WTC11 (cell line): ENCODE results near the gene SMIM20.

ENCODE experiments used
- CTCF ChIP-seq: fragments of 200-600 bp; IDR thresholded peaks from 2 replicates; pipeline ENCODE4 v1.8.0; 2022; ENCODE audit warnings: antibody characterized with exemption
- E2F4 ChIP-seq: sonication (generic); formaldehyde crosslinking; IDR thresholded peaks from 2 replicates; pipeline ENCODE4 v1.8.1; 2022; ENCODE audit warnings: low read depth, mild to moderate bottlenecking, moderate library complexity, missing genetic modification reagents, borderline replicate concordance
- FOXJ3 ChIP-seq: sonication (generic); formaldehyde crosslinking; IDR thresholded peaks from 2 replicates; pipeline ENCODE4 v1.9.0; 2021; ENCODE audit warnings: missing genetic modification reagents, mild to moderate bottlenecking, borderline replicate concordance
- HMGA2 ChIP-seq: fragments of 250-450 bp; sonication (Bioruptor Pico); IDR thresholded peaks from 2 replicates; pipeline ENCODE4 v1.4.0; 2021; ENCODE audit warnings: mild to moderate bottlenecking, moderate library complexity
- MAX ChIP-seq: sonication (generic); formaldehyde crosslinking; IDR thresholded peaks from 2 replicates; pipeline ENCODE4 v1.8.0; 2022; ENCODE audit warnings: mild to moderate bottlenecking, missing genetic modification reagents
- NFYB ChIP-seq: sonication (generic); formaldehyde crosslinking; conservative IDR thresholded peaks from 2 replicates; pipeline ENCODE4 v1.8.0; 2022; ENCODE audit warnings: low read depth, missing genetic modification reagents

- TF ChIP-seq FOXJ3 (no peak), HMGA2 (CRISPR knock-in tag) (no peak), CTCF (no peak), NFYB (CRISPR knock-in tag) (no peak), E2F4 (CRISPR knock-in tag) (no peak), MAX (CRISPR knock-in tag) (no peak)
Measured at GRCh38 chr4:25890571-25891485, 23.2 kb upstream of the SMIM20 start.
